Naive thymus-derived CD4-positive, alpha-beta T cell (primary cell): ENCODE data around the gene TNS2. TPM values are rescaled to one million over a fixed set of nuclear protein-coding genes. Genes with fewer than 3 reads are reported as not detected.
A peak's percentile ranks its signal among the peaks of the same experiment; 100 is the strongest.

Source experiments
- ATAC-seq: fragments of 150-1000 bp; cut with Tn5 transposase; 2 replicates; pipeline ENCODE4 v1.10.0; 2021; ENCODE audit warnings: mild to moderate bottlenecking, moderate library complexity
- CTCF ChIA-PET: fragments of 350-600 bp; sonication (Branson Sonifier 250); formaldehyde crosslinking; loops from one replicate; lab custom pipeline; 2021; ENCODE audit warnings: antibody characterized with exemption; lab: Charles Lee
- POLR2A ChIA-PET: fragments of 350-600 bp; sonication (Branson Sonifier 250); formaldehyde crosslinking; loops from one replicate; lab custom pipeline; 2021; ENCODE audit warnings: antibody characterized with exemption, inconsistent platforms; lab: Charles Lee
- DNase-seq, 9 donors: peaks; one replicate each; pipeline versions ENCODE4 v3.0.0 to v3.0.0-alpha.2; 2020 to 2022; ENCODE audit warnings: mixed read lengths in 1 of 9
- H3K27ac ChIP-seq: one replicate; pipeline ENCODE4 v1.7.0; 2013; ENCODE audit warnings: mild to moderate bottlenecking, low read depth, low read length, moderate library complexity
- H3K27me3 ChIP-seq, 2 donors: one replicate each; pipeline ENCODE4 v1.7.0; 2013; ENCODE audit warnings: low read length in 2 of 2, mild to moderate bottlenecking in 2 of 2, moderate library complexity in 2 of 2; ENCODE audit not compliant: control insufficient read depth in 2 of 2, insufficient read depth in 2 of 2
- H3K36me3 ChIP-seq, 3 experiments: 1 replicate in 2 of 3; 2 replicates in 1 of 3; pipeline ENCODE4 v1.7.0; 2013; ENCODE audit warnings: low read length in 3 of 3, mild to moderate bottlenecking in 3 of 3, moderate library complexity in 1 of 3; ENCODE audit not compliant: insufficient read depth in 3 of 3, control insufficient read depth in 2 of 3
- H3K4me1 ChIP-seq, 2 donors: one replicate each; pipeline ENCODE4 v1.7.0; 2013; ENCODE audit warnings: low read length in 2 of 2, mild to moderate bottlenecking in 2 of 2, moderate library complexity in 1 of 2; ENCODE audit not compliant: control insufficient read depth in 2 of 2, insufficient read depth in 2 of 2
- H3K4me3 ChIP-seq: 2 replicates; pipeline ENCODE4 v1.7.0; 2013; ENCODE audit warnings: mild to moderate bottlenecking, low read length
- H3K9me3 ChIP-seq, 3 experiments: 1 replicate in 2 of 3; 2 replicates in 1 of 3; pipeline ENCODE4 v1.7.0; 2013; ENCODE audit warnings: low read length in 3 of 3; ENCODE audit not compliant: control insufficient read depth in 2 of 3
- H3K27ac Mint-ChIP-seq, 9 donors: one replicate each; pipeline ENCODE4 v1.8.0; 2020 to 2022; ENCODE audit warnings: mixed read lengths in 9 of 9, mild to moderate bottlenecking in 8 of 9, moderate library complexity in 5 of 9, inconsistent platforms in 2 of 9
- H3K27me3 Mint-ChIP-seq, 5 donors: one replicate each; pipeline ENCODE4 v1.8.0; 2021 to 2022; ENCODE audit warnings: mixed read lengths in 5 of 5, mild to moderate bottlenecking in 1 of 5
- H3K36me3 Mint-ChIP-seq, 5 donors: one replicate each; pipeline ENCODE4 v1.8.0; 2020 to 2022; ENCODE audit warnings: mixed read lengths in 5 of 5, mild to moderate bottlenecking in 3 of 5, inconsistent platforms in 1 of 5
- H3K4me1 Mint-ChIP-seq, 7 donors: one replicate each; pipeline ENCODE4 v1.8.0; 2020 to 2022; ENCODE audit warnings: mixed read lengths in 7 of 7, mild to moderate bottlenecking in 3 of 7, inconsistent platforms in 1 of 7
- H3K4me3 Mint-ChIP-seq, 10 donors: one replicate each; pipeline ENCODE4 v1.8.0; 2020 to 2022; ENCODE audit warnings: mild to moderate bottlenecking in 10 of 10, mixed read lengths in 10 of 10, moderate library complexity in 6 of 10, inconsistent platforms in 2 of 10
- H3K9me3 Mint-ChIP-seq, 11 donors: one replicate each; pipeline ENCODE4 v1.8.0; 2020 to 2022; ENCODE audit warnings: mixed read lengths in 11 of 11, mild to moderate bottlenecking in 4 of 11, inconsistent platforms in 1 of 11, moderate library complexity in 1 of 11
- intact Hi-C, 2 donors: fragments of 100-400 bp; cut with micrococcal nuclease; formaldehyde crosslinking; loops; one replicate each; pipeline ENCODE4 v1.15.1; 2023
- polyA plus RNA-seq, 2 donors: library from polyadenylated mRNA; unstranded; fragments of 300-500 nt; fragmentation: Illumina TruSeq; gene quantifications; one replicate each; pipeline ENCODE4 v1.2.3, GENCODE V29; 2021
- total RNA-seq, 6 experiments: library from RNA in 5 of 6; stranded (reverse) in 5 of 6; gene quantifications; 1 replicate in 5 of 6; 2 replicates in 1 of 6; pipeline ENCODE4 v1.2.3 and lab custom pipeline; 2021 to 2026

TNS2 gene
- total and polyA plus RNA-seq, 7 experiments from 2014 or later: 0.26 to 4.4 (median 2.3) TPM

- H3K4me3 ChIP-seq: no peak overlapping the region
- no peaks in the 10 kb centered on the region for H3K27me3 ChIP-seq
- H3K27ac ChIP-seq: no peak overlapping the region
- DNase-seq (no peak), ATAC-seq (no peak)
- intact Hi-C loops: no loop called here
- peaks cover 14 to 69% (median 48%) of the 10 kb centered on the region in 3 experiments for H3K36me3 ChIP-seq
- no peak overlapping the region for H3K4me3 Mint-ChIP-seq
- peaks cover 0 to 6% of the 10 kb centered on the region in 2 donors for H3K4me1 ChIP-seq
- H3K4me1 Mint-ChIP-seq: peaks cover 12 to 32% (median 13%) of the 10 kb centered on the region in 7 donors
- H3K27ac Mint-ChIP-seq: no peak overlapping the region
- H3K27me3 Mint-ChIP-seq: no peaks in the 10 kb centered on the region
- no peaks in the 10 kb centered on the region for H3K9me3 Mint-ChIP-seq
- CTCF ChIA-PET: interaction anchor here (0.6 to 1.5 kb wide), 2 partner anchors 9 to 144 kb away, joined by 5 read pairs; no protein-coding TSS in a partner anchor
- no peaks in the 10 kb centered on the region for H3K9me3 ChIP-seq
- POLR2A ChIA-PET: interaction anchor here (0.7 to 0.8 kb wide), 2 partner anchors 17 to 248 kb away, joined by 3 read pairs; no protein-coding TSS in a partner anchor
- peaks cover 14 to 45% (median 26%) of the 10 kb centered on the region in 5 donors for H3K36me3 Mint-ChIP-seq
Measured at GRCh38 chr12:53036802-53037201, 13.1 kb upstream of the TNS2 start.

- Histone ChIP-seq H3K27ac (peak overlapping the region; percentile 14), H3K27me3 (no peaks in the 10 kb centered on the region), H3K36me3 (peaks cover 6 to 45% (median 34%) of the 10 kb centered on the region in 3 experiments), H3K4me1 (peaks cover 0 to 6% of the 10 kb centered on the region in 2 donors), H3K4me3 (no peak overlapping the region), H3K9me3 (no peaks in the 10 kb centered on the region)
- H3K36me3 Mint-ChIP-seq: peaks cover 4 to 36% (median 15%) of the 10 kb centered on the region in 5 donors
- intact Hi-C loops: no loop called here
- H3K9me3 Mint-ChIP-seq: no peaks in the 10 kb centered on the region
- ATAC-seq (no peak), DNase-seq (no peak)
- H3K4me1 Mint-ChIP-seq: peaks cover 11 to 21% (median 13%) of the 10 kb centered on the region in 7 donors
- ChIA-PET POLR2A (interaction anchor here (0.7 to 1.1 kb wide), 2 partner anchors 25 to 39 kb away, joined by 3 read pairs; partner anchors contain the start of gene SPRYD3), CTCF (interaction anchor here (0.6 to 2.3 kb wide), 3 partner anchors 40 to 1221 kb away, joined by 3 to 11 read pairs (median 4); partner anchors contain the start of gene SPRYD3)
- H3K4me3 Mint-ChIP-seq: no peak overlapping the region
- H3K27ac Mint-ChIP-seq: peak overlapping the region in 4 of 9 donors; percentile 14 to 51 (median 42)
- peaks cover 0 to 1% (median 0%) of the 10 kb centered on the region in 5 donors for H3K27me3 Mint-ChIP-seq
Measured at GRCh38 chr12:53039851-53040250, 10.0 kb upstream of the TNS2 start.

GRCh38 chr12:53042607-53043454, 7.0 kb upstream of the TNS2 start:
- H3K4me1 Mint-ChIP-seq: peaks cover 13 to 30% (median 25%) of the 10 kb centered on the region in 7 donors
- ChIA-PET POLR2A (interaction anchor here (1.2 to 1.3 kb wide), 2 partner anchors 36 to 37 kb away, joined by 4 read pairs; partner anchors contain the start of genes EIF4B and SPRYD3), CTCF (interaction anchor here (1.3 kb wide), 1 partner anchor 36 kb away, joined by 3 read pairs; the partner anchor contains the start of gene SPRYD3)
- H3K9me3 Mint-ChIP-seq: no peaks in the 10 kb centered on the region
- Histone ChIP-seq H3K4me3 (no peak overlapping the region), H3K9me3 (no peaks in the 10 kb centered on the region), H3K36me3 (peaks cover under 1 to 21% (median 18%) of the 10 kb centered on the region in 3 experiments), H3K4me1 (peaks cover 9 to 13% of the 10 kb centered on the region in 2 donors), H3K27ac (no peak overlapping the region), H3K27me3 (no peaks in the 10 kb centered on the region)
- H3K4me3 Mint-ChIP-seq: peak overlapping the region in 1 of 10 donors; percentile 23
- H3K27ac Mint-ChIP-seq: peak overlapping the region in 4 of 9 donors; percentile 11 to 76 (median 54)
- DNase-seq: no peak
- peaks cover 4 to 26% (median 11%) of the 10 kb centered on the region in 5 donors for H3K36me3 Mint-ChIP-seq
- intact Hi-C loops: no loop called here
- H3K27me3 Mint-ChIP-seq: peaks cover 0 to 13% (median 0%) of the 10 kb centered on the region in 5 donors
- ATAC-seq: no peak

GRCh38 chr12:53044052-53044581, 5.7 kb upstream of the TNS2 start:
- no peak overlapping the region for H3K27ac ChIP-seq
- Mint-ChIP-seq H3K27ac (peak overlapping the region in 3 of 9 donors; percentile 21 to 71 (median 25)), H3K36me3 (peaks cover 0 to 19% (median under 1%) of the 10 kb centered on the region in 5 donors), H3K4me3 (no peak overlapping the region), H3K4me1 (peaks cover 2 to 25% (median 15%) of the 10 kb centered on the region in 7 donors), H3K27me3 (peaks cover 0 to 13% (median 0%) of the 10 kb centered on the region in 5 donors), H3K9me3 (no peaks in the 10 kb centered on the region)
- ChIA-PET CTCF (interaction anchor here (1.3 kb wide), 1 partner anchor 35 kb away, joined by 3 read pairs; the partner anchor contains the start of gene SPRYD3), POLR2A (interaction anchor here (1.2 to 2.4 kb wide), 3 partner anchors 10 to 38 kb away, joined by 3 to 16 read pairs (median 8); partner anchors contain the start of genes EIF4B and SPRYD3)
- no peak for ATAC-seq
- peaks cover 0 to 12% (median 9%) of the 10 kb centered on the region in 3 experiments for H3K36me3 ChIP-seq
- H3K4me3 ChIP-seq: no peak overlapping the region
- no peaks in the 10 kb centered on the region for H3K9me3 ChIP-seq
- peaks cover 8 to 9% of the 10 kb centered on the region in 2 donors for H3K4me1 ChIP-seq
- no peak for DNase-seq
- intact Hi-C loops: no loop called here
- no peaks in the 10 kb centered on the region for H3K27me3 ChIP-seq

DNA sequence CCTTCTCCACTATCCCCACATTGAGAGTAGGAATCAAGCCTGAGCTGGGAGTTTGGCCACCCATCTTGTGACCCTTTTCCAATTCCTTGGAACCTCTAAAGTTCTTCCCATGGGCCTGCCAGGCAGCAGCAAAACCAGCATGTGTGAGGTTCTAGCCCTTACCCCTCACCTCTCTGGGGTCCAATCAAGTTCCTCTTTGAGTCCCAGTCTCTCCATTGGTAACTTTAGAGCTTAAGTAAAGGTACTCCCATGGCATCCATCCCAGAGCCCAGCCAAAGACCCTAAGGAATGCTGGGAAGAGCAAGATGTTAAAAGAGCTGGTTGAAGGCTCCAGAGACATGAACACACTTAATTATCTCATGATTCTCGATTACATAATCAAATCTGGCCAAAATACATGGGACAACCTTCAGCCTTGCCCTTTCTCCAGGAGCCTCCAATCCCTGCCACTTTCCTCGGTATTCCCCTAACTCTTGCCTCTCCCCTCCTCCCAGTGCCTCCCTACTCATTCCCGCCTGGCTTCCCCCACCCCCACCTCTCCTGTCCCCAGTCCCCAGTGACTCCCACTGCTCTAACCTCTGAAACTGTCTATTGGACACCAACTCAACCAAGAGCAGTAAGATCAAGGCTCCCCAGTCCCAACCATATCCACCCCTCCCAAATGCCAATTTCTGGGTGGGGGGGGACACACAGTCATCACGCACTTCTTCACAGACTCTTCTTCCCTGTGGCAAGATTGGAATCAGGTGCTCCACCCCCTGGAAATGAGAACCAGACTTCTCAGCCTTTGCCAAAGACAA, 4.8 kb upstream of the TNS2 start:
- H3K36me3 Mint-ChIP-seq: peaks cover 0 to 12% (median 0%) of the 10 kb centered on the region in 5 donors
- H3K27ac Mint-ChIP-seq: peak overlapping the region in 3 of 9 donors; percentile 25 to 81 (median 71)
- Histone ChIP-seq H3K36me3 (peaks cover 0 to 3% (median 0%) of the 10 kb centered on the region in 3 experiments), H3K27me3 (no peaks in the 10 kb centered on the region), H3K4me3 (no peak overlapping the region), H3K27ac (no peak overlapping the region), H3K9me3 (no peaks in the 10 kb centered on the region), H3K4me1 (peaks cover 7 to 9% of the 10 kb centered on the region in 2 donors)
- peaks cover 0 to 24% (median 13%) of the 10 kb centered on the region in 7 donors for H3K4me1 Mint-ChIP-seq
- POLR2A ChIA-PET: interaction anchor here (0.7 to 3.9 kb wide), 5 partner anchors 9 to 39 kb away, joined by 3 to 24 read pairs (median 8); partner anchors contain the start of genes EIF4B and SPRYD3
- ATAC-seq (no peak), DNase-seq (no peak)
- H3K9me3 Mint-ChIP-seq: no peaks in the 10 kb centered on the region
- H3K27me3 Mint-ChIP-seq: peaks cover 0 to 13% (median 0%) of the 10 kb centered on the region in 5 donors
- H3K4me3 Mint-ChIP-seq: peak overlapping the region in 9 of 10 donors; percentile 18 to 99 (median 95)
- intact Hi-C loops: no loop called here
- CTCF ChIA-PET: interaction anchor here (0.7 to 2.1 kb wide), 2 partner anchors 9 to 276 kb away, joined by 3 to 5 read pairs; partner anchors contain the start of gene AAAS
